Mammary epithelial cell (primary cell): ENCODE results near the gene BDKRB2.

Source experiments
- EZH2 ChIP-seq: IDR thresholded peaks from 2 replicates; pipeline ENCODE4 v1.6.1; 2012; ENCODE audit warnings: low read length, inconsistent platforms, borderline replicate concordance
- TF ChIP-seq, protein P1 (sequence below), 2 donors: IDR thresholded peaks in 1 of 2; conservative IDR thresholded peaks in 1 of 2; 2 replicates each; pipeline ENCODE4 v1.5.1; 2011 to 2012; ENCODE audit warnings: inconsistent platforms in 2 of 2, low read length in 2 of 2, mild to moderate bottlenecking in 2 of 2, control low read depth in 1 of 2, low read depth in 1 of 2; ENCODE audit not compliant: insufficient read depth in 1 of 2; ENCODE audit errors: extremely low read depth in 1 of 2

DNA sequence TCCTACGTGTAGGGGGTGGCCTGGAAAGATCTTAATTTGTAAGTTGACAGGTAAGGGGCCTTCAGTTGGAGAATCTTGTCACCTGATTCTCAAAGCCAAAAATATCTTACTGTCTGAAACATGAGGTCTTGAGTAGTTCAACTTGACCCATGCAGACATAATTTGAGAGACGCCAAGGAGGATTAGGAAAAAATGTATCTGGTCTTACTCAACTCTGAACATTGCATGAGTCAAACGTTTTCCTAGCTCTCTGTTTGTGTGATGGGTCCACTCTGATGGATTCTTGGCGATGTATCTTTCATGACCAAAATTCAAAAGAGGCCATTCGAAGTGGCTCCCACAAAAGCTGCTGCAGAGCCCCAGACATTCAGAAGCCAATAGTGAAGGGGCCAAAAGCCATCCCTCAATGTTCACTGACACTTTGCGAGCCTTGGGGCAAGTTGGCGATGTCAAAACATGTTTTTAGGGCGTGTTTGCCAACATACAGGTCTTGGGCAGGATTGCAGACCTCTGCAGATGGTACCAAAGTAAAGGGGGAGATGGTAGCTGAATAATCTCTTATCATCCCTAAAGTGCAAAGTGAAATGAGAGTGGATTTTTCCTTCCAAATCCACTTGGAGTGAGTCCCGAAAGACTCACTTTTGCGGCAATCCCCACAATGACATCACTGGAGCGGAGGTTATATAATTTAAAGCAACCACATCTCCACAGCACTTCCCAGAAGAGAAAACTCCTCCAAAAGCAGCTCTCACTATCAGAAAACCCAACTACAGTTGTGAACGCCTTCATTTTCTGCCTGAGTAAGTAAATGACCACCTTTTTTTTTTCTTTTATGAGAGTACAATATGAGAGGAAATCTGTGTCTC is 51.1 kb downstream of the BDKRB2 start, which contains the start of gene BDKRB1:
- TF ChIP-seq, protein P1, sequence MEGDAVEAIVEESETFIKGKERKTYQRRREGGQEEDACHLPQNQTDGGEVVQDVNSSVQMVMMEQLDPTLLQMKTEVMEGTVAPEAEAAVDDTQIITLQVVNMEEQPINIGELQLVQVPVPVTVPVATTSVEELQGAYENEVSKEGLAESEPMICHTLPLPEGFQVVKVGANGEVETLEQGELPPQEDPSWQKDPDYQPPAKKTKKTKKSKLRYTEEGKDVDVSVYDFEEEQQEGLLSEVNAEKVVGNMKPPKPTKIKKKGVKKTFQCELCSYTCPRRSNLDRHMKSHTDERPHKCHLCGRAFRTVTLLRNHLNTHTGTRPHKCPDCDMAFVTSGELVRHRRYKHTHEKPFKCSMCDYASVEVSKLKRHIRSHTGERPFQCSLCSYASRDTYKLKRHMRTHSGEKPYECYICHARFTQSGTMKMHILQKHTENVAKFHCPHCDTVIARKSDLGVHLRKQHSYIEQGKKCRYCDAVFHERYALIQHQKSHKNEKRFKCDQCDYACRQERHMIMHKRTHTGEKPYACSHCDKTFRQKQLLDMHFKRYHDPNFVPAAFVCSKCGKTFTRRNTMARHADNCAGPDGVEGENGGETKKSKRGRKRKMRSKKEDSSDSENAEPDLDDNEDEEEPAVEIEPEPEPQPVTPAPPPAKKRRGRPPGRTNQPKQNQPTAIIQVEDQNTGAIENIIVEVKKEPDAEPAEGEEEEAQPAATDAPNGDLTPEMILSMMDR (conservative IDR thresholded peaks at IDR 0.05 in 1 of 2, IDR thresholded peaks at IDR 0.05 in 1 of 2; ENCODE audit: extremely low read depth in 1 of 2, insufficient read depth in 1 of 2, low read depth in 1 of 2, low read length in 2 of 2): no peak
- no peak for TF ChIP-seq EZH2
